Activated CD8-positive, alpha-beta memory T cell treated with anti-CD3 and anti-CD28 coated beads for 48 hours (primary cell): ENCODE data around the gene ARHGEF28.

Experiments used
- DNase-seq, 3 experiments: peaks; one replicate each; pipeline ENCODE4 v3.0.0-alpha.2; 2020; ENCODE audit warnings: low read depth in 2 of 3, low spot score in 2 of 3

The ARHGEF28 gene

GRCh38 chr5:73623060-73623459 lies 2.9 kb upstream of the ARHGEF28 start:
- no peak for DNase-seq

DNA sequence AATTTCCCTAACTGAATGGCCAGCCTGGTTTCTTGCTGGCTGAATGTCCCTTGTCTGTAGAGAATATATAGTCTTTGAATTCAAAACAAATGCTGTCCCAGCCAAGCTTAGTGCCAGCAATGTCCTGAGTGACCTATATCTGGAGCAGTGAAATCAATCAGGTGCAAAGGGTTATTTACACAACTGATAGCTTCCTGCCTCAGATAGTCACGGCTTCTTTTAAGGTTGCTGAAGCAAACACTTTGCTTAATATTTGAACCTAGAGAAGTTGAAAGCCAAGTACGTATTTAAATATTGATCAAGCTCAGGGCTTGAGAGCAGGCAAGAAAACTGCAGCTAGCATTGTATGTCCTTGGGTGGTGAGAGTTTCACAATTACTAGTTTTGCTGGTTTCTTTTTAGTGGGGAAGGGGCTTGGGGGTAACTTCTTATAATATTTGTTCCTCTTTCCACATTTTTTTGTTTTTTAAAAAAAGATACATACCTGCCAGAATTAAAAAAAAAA lies 2.0 kb upstream of the ARHGEF28 start:
- DNase-seq: no peak

DNA sequence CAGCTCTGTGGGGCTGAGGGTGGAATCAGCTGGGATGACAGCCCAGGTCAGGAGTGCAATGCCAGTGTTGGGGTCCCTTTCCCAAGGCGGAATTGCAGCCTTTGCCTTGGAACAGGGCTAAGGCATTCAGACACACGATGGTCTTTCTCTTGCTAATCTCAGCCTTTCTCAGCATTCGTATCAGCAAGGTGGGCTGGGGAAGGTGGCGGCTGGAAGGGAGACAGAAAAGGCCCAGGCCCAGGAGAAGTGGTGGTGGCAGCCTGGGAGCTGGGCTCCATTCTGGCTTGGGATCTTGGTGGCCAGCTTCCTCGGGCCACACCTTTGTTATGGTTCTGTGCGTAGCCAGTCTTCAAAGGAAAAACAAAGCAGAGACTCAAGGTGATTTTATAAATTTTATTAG lies 1.1 kb upstream of the ARHGEF28 start:
- no peak for DNase-seq

DNA sequence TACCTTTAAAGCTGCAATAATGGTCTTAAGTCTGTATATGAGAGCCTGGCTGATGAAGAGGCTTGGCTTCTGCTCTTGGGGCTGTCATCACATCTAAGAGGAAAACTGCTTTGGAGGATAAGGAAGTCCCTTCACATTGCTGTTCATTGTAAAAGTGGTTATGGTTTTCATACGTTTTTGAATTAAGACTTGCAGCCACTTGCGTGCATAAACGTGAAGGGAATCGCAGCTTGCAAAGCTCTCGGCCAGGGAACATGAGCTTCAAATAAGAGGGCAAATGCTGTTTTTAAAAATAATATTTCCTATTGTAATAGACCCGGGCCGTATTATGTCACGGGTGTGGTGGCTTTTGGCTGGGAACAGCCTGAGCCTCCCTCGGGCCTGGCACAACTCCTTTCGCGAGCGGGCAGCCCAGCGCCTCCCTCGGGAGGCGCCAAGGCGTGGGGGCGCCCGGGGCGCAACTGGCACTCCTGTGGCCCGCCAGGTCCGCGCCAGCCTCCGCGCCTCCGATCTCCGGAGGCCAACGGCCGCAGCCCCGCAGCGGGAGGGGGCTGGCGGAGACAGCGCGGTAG lies 538 bp upstream of the ARHGEF28 start:
- DNase-seq: no peak

- DNase-seq: no peak
These were observed 868 bp downstream of the ARHGEF28 start for GRCh38 chr5:73626814-73627313.

DNA sequence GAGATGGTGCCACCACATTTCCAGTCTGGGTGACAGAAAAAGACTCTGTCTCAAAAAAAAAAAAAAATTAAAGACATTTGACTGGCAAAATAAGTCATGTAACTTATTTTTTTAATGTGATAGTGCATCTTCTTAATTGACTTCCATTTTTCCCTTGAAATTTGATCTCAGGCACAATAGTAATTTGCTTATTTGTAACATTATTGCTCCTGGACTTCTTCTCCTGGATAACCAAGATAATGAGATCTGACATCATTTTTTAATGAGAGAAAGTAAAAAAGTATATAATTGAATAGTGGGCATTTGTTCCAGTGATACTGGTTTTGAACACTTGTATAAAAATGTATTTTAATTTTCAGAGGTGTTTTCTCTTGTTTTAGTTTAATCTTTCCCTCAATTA lies 3.5 kb downstream of the ARHGEF28 start:
- no peak for DNase-seq

- DNase-seq: no peak
These were observed 4.8 kb downstream of the ARHGEF28 start for GRCh38 chr5:73630765-73631164.

GRCh38 chr5:73631500-73631899 lies 5.5 kb downstream of the ARHGEF28 start:
- DNase-seq: no peak

- DNase-seq: no peak
These were observed 7.1 kb downstream of the ARHGEF28 start for GRCh38 chr5:73633060-73633459.

- no peak for DNase-seq
These were observed 10.4 kb downstream of the ARHGEF28 start for GRCh38 chr5:73636408-73636807.

DNA sequence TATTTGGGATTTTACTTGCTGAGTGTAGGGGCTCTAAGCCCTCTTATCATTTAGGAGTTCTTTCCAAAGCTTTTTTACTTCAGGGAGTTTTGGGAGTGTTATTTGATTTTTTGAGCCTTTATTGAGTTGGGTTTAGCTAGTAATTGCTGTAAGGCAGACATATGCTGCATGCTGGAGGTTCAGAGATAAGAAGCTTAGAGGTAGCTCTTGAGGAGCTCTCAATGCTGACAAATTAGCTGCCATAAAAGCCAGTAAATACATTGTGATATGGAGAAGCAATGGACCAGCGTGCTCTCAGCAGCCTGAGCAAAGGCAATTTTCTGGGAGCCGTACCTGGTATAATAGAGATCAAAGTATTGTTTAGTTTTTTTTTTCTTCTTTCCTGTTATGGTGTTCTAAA lies 11.6 kb downstream of the ARHGEF28 start:
- no peak for DNase-seq

DNA sequence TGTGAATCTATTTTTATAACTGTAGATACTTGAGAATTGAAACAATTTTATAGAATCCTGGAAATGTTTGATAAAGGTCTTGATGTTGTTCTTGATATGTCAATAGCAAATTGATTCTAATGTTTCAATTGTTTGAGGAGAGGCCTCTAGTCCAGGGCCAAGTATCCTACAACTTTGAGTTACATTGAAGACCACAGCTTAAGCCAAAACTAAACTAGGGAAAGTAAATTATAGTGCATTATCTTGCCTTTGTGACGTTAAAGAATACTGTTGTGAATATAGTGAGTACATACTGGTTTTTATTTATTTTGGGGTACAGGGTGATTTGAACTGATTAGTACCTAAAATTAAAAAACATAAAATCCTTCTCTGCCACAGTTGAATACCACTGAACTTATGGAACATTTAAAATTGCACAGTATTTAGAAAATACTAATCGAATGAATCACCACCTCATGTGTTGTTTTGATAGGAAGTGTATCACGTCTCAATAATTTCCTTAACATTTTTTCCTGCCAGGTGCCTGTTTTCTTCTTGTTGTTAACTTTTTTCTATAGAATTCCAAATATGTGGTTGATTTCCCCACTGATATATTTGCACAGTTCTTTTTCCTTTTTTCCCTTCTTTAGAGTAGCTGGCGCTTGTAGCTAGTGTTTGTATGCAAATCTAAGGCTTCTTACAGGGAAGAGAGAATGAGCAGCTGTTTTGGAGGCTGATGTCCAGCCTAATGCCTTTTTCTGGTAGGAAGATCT lies 12.5 kb downstream of the ARHGEF28 start:
- no peak for DNase-seq

GRCh38 chr5:73640861-73641320 lies 14.9 kb downstream of the ARHGEF28 start:
- no peak for DNase-seq

DNA sequence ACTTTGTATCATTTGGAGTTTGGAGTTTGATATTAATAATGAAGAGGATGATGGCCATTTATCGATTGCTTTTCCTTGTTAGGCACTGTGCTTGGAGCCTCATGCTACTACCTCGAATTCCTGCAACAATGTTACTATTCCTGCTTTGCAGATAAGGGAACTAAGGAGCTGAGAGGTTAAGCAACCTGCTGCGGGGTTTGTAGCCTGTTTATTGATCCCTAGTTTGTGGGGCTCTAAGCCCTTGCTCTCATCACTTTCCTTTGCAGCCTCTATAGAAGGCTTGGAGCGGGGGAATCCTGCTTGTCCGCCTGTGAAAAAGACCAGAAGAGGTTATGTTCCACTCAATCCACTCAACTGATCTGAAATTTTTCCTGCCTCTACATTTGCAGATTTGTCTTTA lies 15.8 kb downstream of the ARHGEF28 start:
- DNase-seq: no peak

DNA sequence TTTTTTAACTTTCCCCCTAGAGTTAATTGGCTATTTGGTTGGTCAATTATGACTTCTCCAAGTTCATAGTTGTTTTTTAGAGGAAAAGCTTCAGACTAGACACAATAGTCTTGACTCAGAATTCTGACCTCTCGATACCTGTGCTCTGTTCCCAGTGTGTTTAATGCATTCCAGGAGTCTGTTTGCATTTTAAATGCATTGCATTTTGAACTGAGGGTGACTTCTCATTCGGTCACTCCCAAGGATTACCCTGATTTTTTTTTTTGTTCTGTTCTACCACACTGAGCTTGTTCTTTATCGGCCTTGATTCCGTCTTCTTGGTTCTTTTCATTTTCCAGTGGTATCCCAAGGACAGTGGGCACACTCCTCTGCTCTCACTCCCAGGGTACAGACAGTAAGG lies 16.3 kb downstream of the ARHGEF28 start:
- no peak for DNase-seq

DNA sequence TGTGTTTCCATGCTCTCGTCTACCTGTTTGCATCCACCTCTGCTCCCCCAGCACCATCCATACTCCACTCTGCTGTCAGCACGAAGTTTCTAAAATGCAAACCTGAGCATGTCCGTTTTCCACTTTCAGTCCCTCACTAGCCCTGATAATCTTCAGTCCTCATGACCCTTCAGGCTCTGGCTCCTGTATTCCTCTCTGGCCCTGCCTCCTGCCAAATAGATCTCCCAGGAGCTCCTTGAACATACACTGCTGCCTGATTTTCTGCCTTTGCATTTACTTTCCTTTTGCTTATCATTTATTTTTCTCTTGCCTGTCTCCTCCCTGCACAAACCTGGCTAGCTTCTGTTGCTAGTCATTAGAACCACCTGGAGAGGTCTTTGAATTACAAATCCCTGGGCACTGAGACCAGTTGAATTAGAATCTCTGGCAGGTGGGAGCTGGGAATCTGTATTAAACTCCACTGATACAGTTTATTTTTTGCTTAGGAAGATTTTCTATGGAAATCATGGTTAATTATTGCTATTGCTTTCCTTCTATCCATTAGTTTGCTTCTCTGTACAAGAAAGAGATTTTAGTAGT lies 18.5 kb downstream of the ARHGEF28 start:
- no peak for DNase-seq

DNA sequence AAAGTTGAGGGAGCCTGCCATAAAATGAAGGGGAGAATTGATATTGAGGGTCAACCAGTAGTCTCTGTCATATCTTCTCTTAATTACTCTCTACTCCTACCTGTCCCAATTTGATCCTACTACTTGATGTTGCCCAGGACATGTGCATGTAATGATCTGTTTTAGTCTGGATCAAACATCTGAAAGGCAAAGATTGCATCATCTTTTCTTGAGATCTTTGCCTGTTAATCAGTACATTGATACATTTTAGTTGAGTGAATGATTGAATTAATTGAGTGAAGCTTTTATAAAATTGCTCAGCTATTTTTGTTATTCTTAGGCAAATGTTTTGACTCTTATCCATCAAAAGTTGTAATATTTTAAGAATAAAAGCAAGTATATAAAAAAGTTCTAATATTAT lies 21.7 kb downstream of the ARHGEF28 start:
- no peak for DNase-seq

GRCh38 chr5:73648515-73648914 lies 22.5 kb downstream of the ARHGEF28 start:
- DNase-seq: no peak

DNA sequence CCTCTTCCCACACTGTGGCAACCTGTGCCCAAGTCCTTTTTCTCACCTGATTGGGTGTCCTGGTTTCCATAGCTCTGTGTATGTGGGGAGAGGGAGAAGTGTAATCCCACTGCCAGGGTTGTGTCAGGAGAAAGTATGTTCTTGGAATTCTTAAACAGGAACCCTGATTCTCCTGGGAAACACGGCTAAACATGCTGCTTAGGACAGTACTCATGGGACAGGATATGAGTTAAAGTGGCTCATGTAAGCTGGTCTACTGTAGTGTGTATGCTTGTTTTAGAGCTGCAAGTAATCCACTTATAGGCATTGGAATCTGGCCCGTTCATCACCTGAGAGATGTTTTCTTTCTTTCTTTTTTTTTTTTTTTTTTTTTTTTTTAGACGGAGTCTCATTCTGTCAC lies 23.9 kb downstream of the ARHGEF28 start:
- no peak for DNase-seq

DNA sequence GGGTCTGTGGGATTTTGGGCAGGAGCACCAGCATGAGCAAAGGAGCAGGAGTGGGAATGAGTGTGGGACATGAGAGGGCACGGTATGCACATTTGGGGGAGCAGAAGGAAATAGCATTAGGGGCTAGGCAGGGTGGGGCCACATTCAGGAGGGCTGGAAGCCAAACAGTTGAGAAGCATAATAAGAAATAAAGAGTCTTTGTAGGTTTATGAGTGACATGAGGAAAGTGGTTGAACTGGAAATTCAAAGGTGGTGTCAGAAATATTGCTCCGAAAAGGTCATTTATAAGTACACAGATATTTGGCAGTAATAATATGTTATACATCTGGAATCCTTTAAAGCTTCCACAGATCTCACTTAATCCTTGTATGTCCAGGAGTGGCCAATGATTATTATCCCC lies 26.4 kb downstream of the ARHGEF28 start:
- no peak for DNase-seq

GRCh38 chr5:73654171-73654811 lies 28.3 kb downstream of the ARHGEF28 start:
- DNase-seq: no peak

GRCh38 chr5:73654819-73655318 lies 28.9 kb downstream of the ARHGEF28 start:
- DNase-seq: no peak
